ENCODE results near the gene TMEM219.
"Not testable (repeated sequence)": the region's sequence is repeated elsewhere in the genome, so short reads cannot be mapped to it uniquely, and the experiment has no call there.

The TMEM219 gene

DNA sequence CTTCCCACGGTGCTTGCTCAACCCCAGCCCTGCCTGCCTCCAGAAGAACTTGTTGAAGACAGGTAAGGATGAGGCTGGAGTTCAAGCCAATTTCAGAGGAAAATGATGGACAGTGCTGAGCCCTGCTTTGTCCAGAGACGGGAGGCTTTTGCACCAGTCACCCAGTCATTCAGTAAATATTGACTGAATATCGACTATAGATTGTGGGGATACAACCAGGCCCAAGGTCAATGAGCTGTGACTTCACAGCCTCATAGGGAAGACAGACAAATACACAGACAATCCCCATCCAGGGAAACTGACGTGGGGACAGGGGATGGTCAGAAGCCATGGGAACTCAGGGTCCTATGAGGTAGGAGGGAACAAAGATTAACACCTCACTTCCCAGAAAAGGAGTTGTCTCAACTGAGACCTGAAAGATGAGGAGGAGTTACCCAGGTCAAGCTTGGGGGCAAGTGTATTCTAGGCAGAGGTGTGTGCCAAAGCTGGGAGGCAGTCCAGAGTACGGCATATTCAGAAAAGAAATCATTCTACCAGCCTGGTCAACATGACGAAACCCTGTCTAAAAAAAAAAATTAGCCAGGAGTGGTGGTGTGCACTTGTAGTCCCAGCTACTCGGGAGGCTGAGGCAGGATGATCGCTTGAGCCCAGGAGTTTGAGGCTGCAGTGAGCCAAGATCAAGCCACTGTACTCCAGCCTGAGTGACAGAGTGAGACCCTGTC is 54.8 kb downstream of the TMEM219 start:
- H3K9me3 ChIP-seq (ENCODE audit: control insufficient read depth, insufficient read depth, low read length) = no peaks in the 10 kb centered on the region
- no peaks in the 10 kb centered on the region for H3K36me3 ChIP-seq (ENCODE audit: insufficient read depth, low read length)
- no peak overlapping the region for H3K9ac ChIP-seq (ENCODE audit: low read depth, low read length)

DNA sequence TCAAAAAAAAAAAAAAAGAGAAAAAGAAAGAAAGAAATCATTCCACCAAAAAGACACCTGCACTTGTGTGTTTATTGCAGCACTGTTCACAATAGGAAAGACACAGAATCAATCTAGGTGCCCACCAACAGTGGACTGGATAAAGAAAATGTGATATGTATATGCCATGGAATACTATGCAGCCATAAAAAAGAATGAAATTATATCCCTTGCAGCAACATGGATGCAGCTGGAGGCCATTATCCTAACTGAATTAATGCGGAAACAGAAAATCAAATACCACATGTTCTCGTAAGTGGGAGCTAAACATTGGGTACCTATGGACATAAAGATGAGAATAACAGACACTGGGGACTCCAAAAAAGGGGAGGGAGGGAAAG is 55.4 kb downstream of the TMEM219 start:
- Histone ChIP-seq H3K36me3 (ENCODE audit: insufficient read depth, low read length) (no peaks in the 10 kb centered on the region), H3K9me3 (ENCODE audit: control insufficient read depth, insufficient read depth, low read length) (no peaks in the 10 kb centered on the region), H3K4me1 (ENCODE audit: insufficient read depth, low read length) (no peaks in the 10 kb centered on the region), H3K9ac (ENCODE audit: low read depth, low read length) (no peak overlapping the region)

More for the DNA sequence above, 54.8 kb downstream of the TMEM219 start:
- no peaks in the 10 kb centered on the region for H3K4me1 ChIP-seq (ENCODE audit: insufficient read depth, low read length)

DNA sequence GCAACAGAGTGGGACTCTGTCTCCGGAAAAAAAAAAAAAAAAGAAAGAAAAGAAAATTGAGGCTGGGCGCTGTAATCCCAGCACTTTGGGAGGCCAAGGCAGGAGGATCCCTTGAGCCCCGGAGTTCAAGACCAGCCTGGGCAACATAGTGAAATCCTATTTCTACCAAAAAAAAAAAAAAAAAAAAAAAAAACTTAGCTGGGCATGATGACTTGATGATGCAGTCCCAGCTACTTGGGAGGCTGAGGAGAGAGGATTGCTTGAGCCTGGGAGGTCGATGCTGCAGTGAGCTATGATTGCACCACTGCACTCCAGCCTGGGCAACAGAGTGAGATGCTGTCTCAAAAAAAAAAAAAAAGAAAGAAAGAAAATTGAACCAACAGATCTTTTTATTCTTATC is 56.1 kb downstream of the TMEM219 start:
- not testable (repeated sequence) for H3K9me3 ChIP-seq (ENCODE audit: control insufficient read depth, insufficient read depth, low read length); H3K36me3 ChIP-seq (ENCODE audit: insufficient read depth, low read length); H3K9ac ChIP-seq (ENCODE audit: low read depth, low read length); H3K4me1 ChIP-seq (ENCODE audit: insufficient read depth, low read length)

DNA sequence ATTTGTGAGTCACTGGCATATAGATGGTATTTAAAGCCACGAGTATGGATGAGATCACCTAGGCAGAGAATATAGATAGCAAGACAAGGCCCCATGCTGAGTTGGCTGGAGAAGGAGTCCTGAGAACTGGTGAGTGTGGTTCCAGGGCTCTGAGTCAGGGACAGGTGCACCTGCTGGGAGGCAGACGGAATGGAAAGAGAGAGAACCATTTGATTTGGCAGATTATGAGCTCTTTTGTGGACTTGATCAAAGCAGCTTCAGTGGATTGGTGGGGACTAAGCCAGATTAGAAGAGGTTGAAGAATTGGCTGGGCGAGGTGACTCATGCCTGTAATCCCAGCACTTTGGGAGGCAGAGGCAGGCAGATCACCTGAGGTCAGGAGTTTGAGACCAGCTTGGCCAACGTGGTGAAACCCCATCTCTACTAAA is 56.9 kb downstream of the TMEM219 start:
- Histone ChIP-seq H3K9me3 (ENCODE audit: control insufficient read depth, insufficient read depth, low read length) (no peaks in the 10 kb centered on the region), H3K36me3 (ENCODE audit: insufficient read depth, low read length) (no peaks in the 10 kb centered on the region), H3K4me1 (ENCODE audit: insufficient read depth, low read length) (no peaks in the 10 kb centered on the region), H3K9ac (ENCODE audit: low read depth, low read length) (no peak overlapping the region)

All from ES-I3 (cell line).